GM18508 (cell line): Measurements from ENCODE around the gene TPPP2.

ENCODE experiments used
- ATAC-seq: cut with Tn5 transposase; IDR thresholded peaks from one replicate; pipeline ENCODE4 v1.9.1; 2021; ENCODE audit warnings: moderate number of reproducible peaks; ENCODE audit not compliant: insufficient read depth, unreplicated experiment

Gene TPPP2

DNA sequence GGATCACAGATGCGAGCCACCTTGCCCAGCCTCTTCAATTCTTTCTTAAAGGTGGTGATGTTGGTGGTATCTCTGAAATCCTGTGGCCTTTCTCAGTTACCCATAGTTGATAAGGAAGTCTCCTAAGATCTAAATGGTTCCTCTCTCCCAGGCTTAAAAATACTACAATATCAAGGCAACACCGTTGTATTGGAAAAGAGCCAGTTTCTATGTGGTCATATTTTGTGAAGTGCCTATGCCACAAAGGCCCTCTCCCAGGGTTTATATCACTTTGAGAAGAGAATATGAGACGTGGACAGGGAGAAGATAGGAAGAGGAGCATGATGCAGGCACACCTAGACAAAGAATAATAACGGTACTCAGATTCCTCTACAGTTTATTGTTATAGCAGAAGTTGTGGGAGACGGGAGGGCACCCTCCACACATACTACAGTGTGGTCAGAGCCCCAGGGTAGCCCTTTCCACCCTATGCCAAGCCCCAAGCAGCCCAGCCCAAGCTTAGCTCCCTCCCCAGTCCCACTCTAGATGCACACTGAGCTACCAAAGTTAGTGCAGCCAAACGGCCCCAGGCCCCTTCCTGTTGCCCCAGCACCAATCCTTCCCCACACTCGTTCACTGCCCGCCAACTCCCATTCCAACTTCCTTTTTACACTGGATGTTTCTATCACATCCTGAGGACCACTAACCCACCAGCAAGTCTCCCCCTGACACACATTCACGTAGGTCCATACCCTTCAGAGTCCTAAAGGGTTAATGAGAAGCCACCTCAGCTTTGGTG, 13.4 kb upstream of the TPPP2 start:
- no peak for ATAC-seq

DNA sequence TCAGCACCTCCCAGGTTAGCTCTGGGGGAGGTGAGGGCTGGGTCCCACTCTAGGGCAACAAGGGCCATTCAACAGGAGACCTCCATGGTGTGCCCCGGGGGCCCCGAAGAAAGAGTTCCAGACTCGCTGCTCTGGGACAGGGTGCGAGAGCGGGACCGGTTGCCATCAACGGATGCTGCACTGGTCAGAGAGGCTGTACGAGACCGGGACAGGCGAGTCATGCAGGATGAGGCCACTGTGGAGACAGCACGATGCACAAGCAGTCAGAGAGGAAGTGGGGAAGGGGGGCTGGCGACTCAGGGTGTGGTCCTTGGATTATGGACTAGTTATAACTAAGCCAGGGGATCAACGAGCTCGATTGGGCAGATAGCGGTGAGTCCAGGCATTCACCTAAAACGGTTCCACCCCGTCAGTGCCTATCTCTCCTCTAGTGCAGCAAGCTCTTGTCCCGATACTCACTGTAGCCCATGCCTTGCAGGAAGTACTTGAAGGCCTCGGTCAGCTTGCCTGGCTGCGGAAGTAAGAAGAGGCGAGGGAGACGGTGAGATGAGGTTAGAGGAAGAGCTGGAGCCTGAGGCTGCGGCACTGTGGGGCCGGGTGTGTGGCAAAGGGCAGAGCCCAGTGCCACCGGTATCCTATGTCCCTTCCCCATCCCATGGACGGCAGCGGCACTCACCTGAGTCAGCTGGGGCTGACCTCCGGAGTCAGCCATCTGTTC, 12.3 kb upstream of the TPPP2 start:
- no peak for ATAC-seq

- ATAC-seq = no peak
Measured at GRCh38 chr14:21018286-21018685, 11.7 kb upstream of the TPPP2 start.

GRCh38 chr14:21018781-21019180, 11.2 kb upstream of the TPPP2 start:
- no peak for ATAC-seq

DNA sequence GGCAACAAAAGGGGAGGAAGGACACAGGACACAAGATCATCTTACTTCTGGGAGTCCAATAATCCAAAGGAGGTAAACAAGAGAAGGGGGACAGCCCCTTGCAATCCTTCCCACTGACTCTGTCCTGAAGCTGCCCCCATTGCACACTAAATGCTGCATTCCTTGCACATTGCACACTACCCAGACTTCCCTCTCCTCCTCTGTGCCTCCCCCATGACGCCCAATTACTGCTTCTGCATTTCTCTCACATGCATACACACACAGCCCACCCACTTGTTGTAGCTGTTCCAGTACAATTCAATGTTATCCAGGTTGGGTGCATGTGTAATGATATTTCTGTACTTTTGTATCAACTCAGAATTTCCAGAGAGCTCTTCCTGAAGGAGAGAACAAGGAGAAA, 10.7 kb upstream of the TPPP2 start:
- no peak for ATAC-seq

DNA sequence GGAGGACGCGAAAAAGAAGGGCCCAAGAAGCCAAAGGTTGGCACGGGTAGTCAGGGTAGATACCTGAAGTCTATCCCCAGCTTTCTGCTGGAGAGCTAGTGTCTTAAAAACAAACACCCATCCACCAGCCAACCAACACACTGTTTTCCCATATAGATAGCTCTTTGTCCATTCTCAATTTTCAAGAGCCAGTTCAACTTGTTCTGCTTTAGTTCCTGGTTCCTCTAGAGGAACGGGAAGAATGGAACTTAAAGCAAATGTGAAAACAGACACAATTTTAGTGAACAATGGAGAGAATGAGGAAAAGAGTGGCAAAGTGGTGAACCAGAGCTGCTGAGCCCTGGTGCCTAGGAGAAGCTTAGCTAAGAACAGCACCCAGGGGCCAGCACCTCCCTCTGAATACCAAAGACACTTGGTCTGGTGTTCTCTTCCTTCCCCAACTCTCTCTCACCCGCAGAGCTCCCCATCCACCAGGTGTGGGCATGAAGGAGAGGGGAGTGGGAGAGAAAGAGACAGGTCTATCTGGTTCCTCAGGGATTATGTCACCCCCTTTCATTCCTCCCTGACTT, 9.0 kb upstream of the TPPP2 start:
- ATAC-seq = no peak

- no peak for ATAC-seq
Measured at GRCh38 chr14:21022686-21023085, 7.3 kb upstream of the TPPP2 start.

GRCh38 chr14:21023174-21023573, 6.8 kb upstream of the TPPP2 start:
- no peak for ATAC-seq

DNA sequence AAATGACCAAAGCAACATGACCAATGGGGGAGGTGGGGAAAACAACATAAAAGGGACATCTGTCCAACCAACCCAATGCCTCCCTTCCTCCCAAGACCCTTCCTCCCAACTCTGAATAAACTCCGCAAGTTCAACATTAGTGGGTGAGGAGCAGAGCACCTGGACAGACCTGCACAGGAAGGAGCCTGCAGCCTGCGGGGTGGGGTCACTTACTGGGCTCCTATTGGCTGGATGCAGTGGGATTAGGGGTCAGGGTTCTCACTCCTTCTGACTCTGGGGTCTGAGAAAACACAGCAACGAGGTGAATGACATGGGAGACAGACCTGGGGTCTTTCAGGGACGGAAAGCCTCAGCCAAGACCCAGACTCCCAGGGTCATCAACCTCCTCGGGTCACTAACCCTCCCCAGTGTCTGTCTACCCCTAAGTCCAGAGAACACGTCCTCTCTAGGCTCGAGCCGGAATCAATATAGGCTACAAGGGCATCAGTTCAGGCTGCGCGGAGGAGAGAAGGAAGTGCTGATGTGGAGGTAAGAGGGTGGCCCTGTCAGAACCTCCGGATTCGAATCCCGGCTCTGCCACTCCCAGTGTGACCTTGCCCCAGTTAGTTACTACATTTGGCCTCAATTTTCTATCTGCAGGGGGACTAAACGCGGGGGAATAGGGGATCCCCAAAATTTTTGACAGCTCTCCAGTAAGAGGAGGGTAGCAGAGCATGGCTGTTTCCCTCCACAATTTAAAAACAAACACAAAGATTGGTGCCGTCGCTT, 6.0 kb upstream of the TPPP2 start:
- no peak for ATAC-seq

DNA sequence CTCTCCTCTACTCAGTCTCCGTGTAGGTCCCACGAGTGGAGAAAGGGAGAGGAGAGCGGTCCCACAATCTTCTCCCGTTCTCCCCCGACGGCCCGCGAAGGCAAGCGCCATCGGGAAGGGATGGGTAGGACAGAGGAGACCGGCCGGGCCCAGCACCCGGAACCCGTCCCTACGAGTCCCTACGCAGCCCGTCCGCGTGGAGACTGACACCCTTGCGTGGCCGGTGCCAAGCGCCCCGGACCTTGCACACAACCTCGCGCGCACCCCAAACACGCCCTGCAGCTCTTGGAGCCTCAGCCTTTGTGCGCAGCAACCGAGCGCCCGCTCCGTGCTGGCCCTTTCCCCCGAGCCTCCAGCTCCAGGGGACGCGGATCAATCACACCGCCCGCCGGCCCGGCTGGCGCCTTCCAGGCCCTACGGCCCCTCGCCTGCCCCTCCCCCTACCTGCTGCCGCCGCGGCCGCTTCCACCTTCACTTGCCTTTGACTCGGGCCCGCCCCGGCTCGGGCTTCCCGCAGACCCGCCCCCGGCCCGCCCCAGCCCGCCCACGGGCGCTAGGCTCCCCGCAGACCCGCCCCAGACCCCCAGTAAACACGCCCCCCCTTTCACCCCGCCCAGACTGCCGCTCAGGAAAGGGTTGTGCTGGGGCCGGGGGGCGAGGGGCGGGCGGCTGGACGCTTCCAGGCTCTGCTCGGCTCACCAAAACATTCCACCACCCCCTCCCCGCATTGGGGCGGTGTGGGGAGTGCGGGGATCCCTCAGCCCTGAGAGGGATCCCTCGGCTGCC, 5.2 kb upstream of the TPPP2 start, which contains the start of gene NDRG2:
Gene NDRG2, minus strand, starts transcription at position 477 of the 786 bp plus-strand sequence. CDS start 1,746 bp downstream, outside the sequence.
- ATAC-seq = no peak

- no peak for ATAC-seq
Measured at GRCh38 chr14:21025371-21026273, 4.4 kb upstream of the TPPP2 start.

DNA sequence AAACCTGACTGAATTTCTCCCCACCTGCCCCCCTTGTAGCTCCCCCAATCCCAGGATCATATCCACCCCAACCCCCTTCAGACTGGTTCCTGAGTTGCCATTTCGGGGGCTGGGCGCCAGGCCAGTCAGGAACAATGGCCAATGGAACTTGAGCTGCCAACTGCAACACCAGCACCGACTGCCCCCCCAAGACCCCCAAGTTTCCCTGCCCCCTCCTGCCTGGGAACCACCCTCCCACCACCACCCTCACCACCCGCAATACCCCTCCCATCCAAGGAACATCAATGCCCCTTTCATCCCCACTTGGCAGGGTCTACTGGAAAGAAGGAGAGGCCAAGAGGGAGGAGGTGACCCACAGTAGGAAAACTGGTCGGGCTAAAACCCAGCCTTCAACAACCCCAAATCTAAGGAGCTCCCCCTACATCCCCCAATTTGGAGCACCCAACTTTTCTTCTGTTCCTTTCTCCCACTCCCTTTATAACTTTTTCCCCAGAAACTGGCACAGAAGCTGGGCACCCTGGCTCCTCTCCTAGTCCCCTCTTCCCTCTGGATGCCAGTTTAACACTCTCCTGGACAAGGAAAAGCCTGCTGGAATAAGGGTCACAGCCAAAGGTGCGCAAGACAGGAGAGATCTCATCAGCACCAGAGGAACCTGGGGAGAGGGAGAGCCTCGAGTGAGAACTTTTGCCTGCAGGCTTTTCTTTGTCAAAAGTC, 3.6 kb upstream of the TPPP2 start:
- ATAC-seq = no peak

DNA sequence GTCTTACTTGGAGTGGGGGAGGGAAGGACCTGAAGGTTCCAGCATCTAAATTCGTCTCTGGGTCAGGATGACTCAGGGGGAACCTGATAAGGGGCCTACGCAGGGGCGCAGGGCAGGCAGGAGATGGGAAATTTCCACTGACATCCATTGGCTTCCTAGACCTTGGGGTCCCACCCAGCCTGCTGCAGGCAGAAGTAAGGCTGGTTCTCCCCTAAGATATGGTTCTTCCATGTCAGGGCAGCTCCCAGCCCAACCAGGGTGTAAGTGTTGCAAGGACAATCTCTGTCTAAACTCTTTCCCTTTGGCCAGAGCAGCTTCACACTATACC, 3.1 kb upstream of the TPPP2 start:
- ATAC-seq = no peak

GRCh38 chr14:21030531-21030930, 514 bp downstream of the TPPP2 start:
- no peak for ATAC-seq

- ATAC-seq = no peak
Measured at GRCh38 chr14:21032326-21033132, 2.5 kb downstream of the TPPP2 start.

GRCh38 chr14:21033133-21033698, 3.2 kb downstream of the TPPP2 start:
- ATAC-seq = no peak

- ATAC-seq = no peak
Measured at GRCh38 chr14:21034707-21035106, 4.7 kb downstream of the TPPP2 start, which contains the start of gene RNASE13. Gene RNASE13 (minus strand): TSS chr14:21034807. CDS start chr14:21034288, 519 bp downstream.
